Astrocyte (in vitro differentiated cells and primary cell): ENCODE data around the gene PCGF3.

Source experiments
- CTCF ChIP-seq: IDR thresholded peaks from 2 replicates; pipeline ENCODE4 v1.5.1; 2011; ENCODE audit warnings: low read depth, mild to moderate bottlenecking, inconsistent platforms, low read length, moderate library complexity; ENCODE audit not compliant: insufficient read depth
- EZH2 ChIP-seq: IDR thresholded peaks from 2 replicates; pipeline ENCODE4 v1.6.1; 2012; ENCODE audit warnings: mild to moderate bottlenecking, low read length, inconsistent platforms; ENCODE audit not compliant: insufficient read depth

DNA sequence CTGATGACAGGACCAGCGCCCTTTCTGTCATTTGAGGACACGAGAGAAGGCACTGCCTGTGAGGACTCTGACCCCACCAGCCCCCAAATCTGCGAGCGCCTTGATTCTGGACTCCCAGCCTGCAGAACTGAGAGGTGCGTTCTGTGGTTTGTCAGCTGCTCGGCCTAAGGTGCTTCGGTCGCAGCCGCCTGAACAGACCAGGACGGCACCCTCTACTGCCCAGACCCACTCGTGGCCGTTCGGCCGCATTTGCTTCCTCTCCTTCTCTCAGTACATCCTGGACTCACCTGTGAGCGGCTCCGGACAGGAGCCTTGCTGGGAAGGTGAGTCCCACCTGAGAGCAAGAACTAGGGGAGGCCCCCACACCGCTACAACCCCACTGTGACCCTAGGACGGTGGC is 8.5 kb downstream of the PCGF3 start:
- TF ChIP-seq CTCF (no peak), EZH2 (no peak)
